Breast epithelium (tissue), 4 donors: ENCODE results near the gene SRSF11. TPM values are rescaled to one million over a fixed set of nuclear protein-coding genes. Genes with fewer than 3 reads are reported as not detected.

Source experiments
- DNase-seq, 2 donors: peaks; one replicate each; pipeline ENCODE4 v3.0.0-alpha.2; 2019; ENCODE audit warnings: low spot score in 2 of 2
- H3K27ac ChIP-seq, 2 donors: fragments of 200-600 bp; sonication (generic) in 1 of 2; one replicate each; pipeline ENCODE4 v1.5.1; 2016 to 2019; ENCODE audit warnings: mild to moderate bottlenecking in 1 of 2
- H3K27me3 ChIP-seq, 2 donors: fragments of 200-600 bp; sonication (generic) in 1 of 2; one replicate each; pipeline versions ENCODE4 v1.5.1 to v1.6.0; 2017 to 2019; ENCODE audit warnings: control low read depth in 1 of 2, mild to moderate bottlenecking in 1 of 2
- H3K36me3 ChIP-seq: fragments of 200-600 bp; one replicate; pipeline ENCODE4 v1.5.1; 2019
- H3K4me1 ChIP-seq, 2 donors: fragments of 200-600 bp; sonication (generic); one replicate each; pipeline ENCODE4 v1.5.1; 2016 to 2019; ENCODE audit warnings: control low read depth in 1 of 2
- H3K4me3 ChIP-seq, 3 donors: fragments of 200-600 bp; sonication (generic); 1 replicate in 2 of 3; 2 replicates in 1 of 3; pipeline ENCODE4 v1.5.1; 2016 to 2019; ENCODE audit warnings: mild to moderate bottlenecking in 3 of 3, moderate library complexity in 2 of 3
- H3K9me3 ChIP-seq, 2 donors: fragments of 200-600 bp; sonication (generic) in 1 of 2; one replicate each; pipeline ENCODE4 v1.5.1; 2016 to 2019; ENCODE audit warnings: control low read depth in 1 of 2
- POLR2A ChIP-seq: fragments of 450-650 bp; IDR thresholded peaks from one replicate; pipeline ENCODE4 v1.6.1; 2016; ENCODE audit warnings: antibody characterized with exemption, mild to moderate bottlenecking, moderate library complexity
- POLR2AphosphoS5 ChIP-seq, 3 donors: sonication (generic); formaldehyde crosslinking; IDR thresholded peaks; one replicate each; pipeline ENCODE4 v1.6.1; 2017; ENCODE audit warnings: antibody characterized with exemption in 3 of 3
- intact Hi-C: fragments of 100-400 bp; cut with DNase I; formaldehyde crosslinking; loops from one replicate; pipeline ENCODE4 v1.15.1; 2023; ENCODE audit warnings: low total_unique reads
- total RNA-seq, 3 donors: library from RNA; depleted of rRNA; stranded (reverse); fragments of >200 nt; gene quantifications; one replicate each; pipeline ENCODE4 v1.1.0, GENCODE V29; 2016
- TF ChIP-seq, protein P1 (sequence below), 3 donors: fragments of 450-650 bp; IDR thresholded peaks; one replicate each; pipeline ENCODE4 v1.5.1; 2016 to 2017; ENCODE audit warnings: antibody characterized with exemption in 3 of 3, mild to moderate bottlenecking in 3 of 3, moderate library complexity in 3 of 3

The SRSF11 gene
- total RNA-seq, 3 donors from 2014 or later = 200 to 295 (median 225) TPM

- Histone ChIP-seq H3K36me3 (no peaks in the 10 kb centered on the region), H3K9me3 (no peaks in the 10 kb centered on the region), H3K27ac (no peak overlapping the region), H3K4me3 (no peak overlapping the region), H3K4me1 (peaks cover 0 to 21% of the 10 kb centered on the region in 2 donors), H3K27me3 (no peaks in the 10 kb centered on the region)
- DNase-seq = no peak
- TF ChIP-seq POLR2A = no peak
- TF ChIP-seq POLR2AphosphoS5 (IDR thresholded peaks at IDR 0.05) = no peak
- TF ChIP-seq, protein P1, sequence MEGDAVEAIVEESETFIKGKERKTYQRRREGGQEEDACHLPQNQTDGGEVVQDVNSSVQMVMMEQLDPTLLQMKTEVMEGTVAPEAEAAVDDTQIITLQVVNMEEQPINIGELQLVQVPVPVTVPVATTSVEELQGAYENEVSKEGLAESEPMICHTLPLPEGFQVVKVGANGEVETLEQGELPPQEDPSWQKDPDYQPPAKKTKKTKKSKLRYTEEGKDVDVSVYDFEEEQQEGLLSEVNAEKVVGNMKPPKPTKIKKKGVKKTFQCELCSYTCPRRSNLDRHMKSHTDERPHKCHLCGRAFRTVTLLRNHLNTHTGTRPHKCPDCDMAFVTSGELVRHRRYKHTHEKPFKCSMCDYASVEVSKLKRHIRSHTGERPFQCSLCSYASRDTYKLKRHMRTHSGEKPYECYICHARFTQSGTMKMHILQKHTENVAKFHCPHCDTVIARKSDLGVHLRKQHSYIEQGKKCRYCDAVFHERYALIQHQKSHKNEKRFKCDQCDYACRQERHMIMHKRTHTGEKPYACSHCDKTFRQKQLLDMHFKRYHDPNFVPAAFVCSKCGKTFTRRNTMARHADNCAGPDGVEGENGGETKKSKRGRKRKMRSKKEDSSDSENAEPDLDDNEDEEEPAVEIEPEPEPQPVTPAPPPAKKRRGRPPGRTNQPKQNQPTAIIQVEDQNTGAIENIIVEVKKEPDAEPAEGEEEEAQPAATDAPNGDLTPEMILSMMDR (IDR thresholded peaks at IDR 0.05) = no peak
- intact Hi-C loops = no loop called here
These were observed 13.7 kb upstream of the SRSF11 start for GRCh38 chr1:70207492-70207891.

GRCh38 chr1:70208292-70208691 lies 12.9 kb upstream of the SRSF11 start:
- H3K4me1 ChIP-seq = peaks cover 0 to 21% of the 10 kb centered on the region in 2 donors
- TF ChIP-seq, protein P1 (IDR thresholded peaks at IDR 0.05) = no peak
- no peak for TF ChIP-seq POLR2AphosphoS5 (IDR thresholded peaks at IDR 0.05)
- TF ChIP-seq POLR2A = no peak
- no peak overlapping the region for H3K27ac ChIP-seq
- H3K9me3 ChIP-seq = no peaks in the 10 kb centered on the region
- no peak for DNase-seq
- intact Hi-C loops = no loop called here
- no peak overlapping the region for H3K4me3 ChIP-seq
- no peaks in the 10 kb centered on the region for H3K27me3 ChIP-seq
- H3K36me3 ChIP-seq = no peaks in the 10 kb centered on the region

- H3K27me3 ChIP-seq = no peaks in the 10 kb centered on the region
- no peak for DNase-seq
- no peak overlapping the region for H3K27ac ChIP-seq
- intact Hi-C loops = no loop called here
- TF ChIP-seq POLR2AphosphoS5 (IDR thresholded peaks at IDR 0.05) (no peak), POLR2A (no peak)
- TF ChIP-seq, protein P1 (IDR thresholded peaks at IDR 0.05) = no peak
- H3K4me3 ChIP-seq = no peak overlapping the region
- H3K4me1 ChIP-seq = peaks cover 0 to 10% of the 10 kb centered on the region in 2 donors
- no peaks in the 10 kb centered on the region for H3K36me3 ChIP-seq
- H3K9me3 ChIP-seq = no peaks in the 10 kb centered on the region
These were observed 10.4 kb upstream of the SRSF11 start for GRCh38 chr1:70210820-70211219.

DNA sequence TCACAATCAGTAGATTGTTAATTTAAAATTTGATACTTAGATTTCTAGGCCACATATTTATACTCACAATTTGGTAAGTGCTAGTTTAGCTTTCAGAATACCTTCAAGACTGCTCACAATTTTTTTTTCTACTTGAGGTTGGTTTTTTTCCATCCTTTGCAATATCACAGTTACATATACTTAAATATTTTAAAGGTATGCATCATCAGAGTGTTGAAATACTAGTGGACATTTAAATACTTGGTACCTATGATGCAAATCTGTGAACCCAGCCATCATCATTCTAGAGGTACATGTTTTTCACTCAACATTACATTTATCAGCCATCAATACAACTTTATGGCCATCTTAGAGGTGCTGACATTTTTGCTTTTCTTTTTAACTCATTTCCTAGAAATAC lies 9.6 kb upstream of the SRSF11 start:
- no peak for DNase-seq
- no peaks in the 10 kb centered on the region for H3K27me3 ChIP-seq
- H3K4me1 ChIP-seq = peaks cover 0 to 8% of the 10 kb centered on the region in 2 donors
- intact Hi-C loops = no loop called here
- no peak overlapping the region for H3K27ac ChIP-seq
- no peak for TF ChIP-seq POLR2A
- TF ChIP-seq POLR2AphosphoS5 (IDR thresholded peaks at IDR 0.05) = no peak
- TF ChIP-seq, protein P1 (IDR thresholded peaks at IDR 0.05) = no peak
- no peaks in the 10 kb centered on the region for H3K9me3 ChIP-seq
- H3K36me3 ChIP-seq = no peaks in the 10 kb centered on the region
- H3K4me3 ChIP-seq = no peak overlapping the region

- H3K27ac ChIP-seq = no peak overlapping the region
- H3K4me1 ChIP-seq = no peaks in the 10 kb centered on the region
- H3K36me3 ChIP-seq = no peaks in the 10 kb centered on the region
- H3K9me3 ChIP-seq = no peaks in the 10 kb centered on the region
- TF ChIP-seq, protein P1 (IDR thresholded peaks at IDR 0.05) = no peak
- TF ChIP-seq POLR2A = no peak
- no peak for TF ChIP-seq POLR2AphosphoS5 (IDR thresholded peaks at IDR 0.05)
- H3K4me3 ChIP-seq = no peak overlapping the region
- no peaks in the 10 kb centered on the region for H3K27me3 ChIP-seq
- intact Hi-C loops = loop anchor here (2.0 kb wide), 1 partner anchor 43 kb away; no protein-coding TSS in a partner anchor
- DNase-seq = no peak
These were observed 1.2 kb upstream of the SRSF11 start for GRCh38 chr1:70220015-70220414.
